ENCODE measurements around the gene GINS3.
"Not testable (repeated sequence)": the region's sequence is repeated elsewhere in the genome, so short reads cannot be mapped to it uniquely, and the experiment has no call there.

Gene GINS3

DNA sequence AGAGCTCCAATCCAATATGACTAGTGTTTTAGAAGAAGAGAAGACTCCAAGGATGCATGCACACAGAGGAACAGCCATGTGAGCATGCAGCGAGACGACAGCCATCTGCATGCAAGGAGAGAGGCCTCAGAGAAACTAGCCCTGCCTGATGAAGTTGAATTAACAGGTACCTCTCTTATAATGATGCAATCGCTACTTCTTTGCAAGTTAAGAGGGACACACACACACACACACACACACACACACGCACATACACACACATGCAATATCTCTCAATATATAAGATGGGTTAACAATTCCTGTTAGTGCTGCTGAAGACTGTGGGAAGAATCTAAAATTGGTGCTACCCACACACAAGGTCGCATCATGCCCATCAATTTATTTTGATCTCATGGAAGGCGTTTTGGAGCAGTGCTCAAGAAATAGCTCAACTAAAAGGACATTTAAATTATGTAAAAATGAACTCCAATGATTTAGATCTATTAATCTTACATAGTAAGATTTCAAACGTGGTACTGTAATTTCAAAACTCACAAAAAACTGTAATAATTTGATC is 7.0 kb upstream of the GINS3 start:
- in situ Hi-C loops (cut with MboI; ENCODE audit: low sequenced_read_pairs) = no loop called here

DNA sequence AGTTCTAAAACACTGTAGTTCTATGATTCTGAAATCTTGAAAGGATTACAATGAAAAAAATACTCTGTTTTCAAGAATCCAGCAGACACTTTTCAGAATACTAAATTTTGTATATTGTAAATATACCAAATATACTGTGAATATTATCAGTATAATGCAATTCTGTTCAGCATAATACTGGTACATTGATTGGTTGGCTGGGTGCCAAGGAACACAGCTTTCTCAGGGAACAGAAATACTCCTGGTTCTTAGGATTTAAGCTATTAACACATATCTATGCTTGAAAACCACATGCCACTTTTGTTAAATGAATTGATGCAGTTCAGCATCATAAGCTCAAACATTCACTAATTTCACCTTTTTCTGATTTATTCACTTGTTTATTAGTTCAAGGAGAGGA is 2.5 kb upstream of the GINS3 start:
- in situ Hi-C loops (cut with MboI; ENCODE audit: low sequenced_read_pairs) = no loop called here

DNA sequence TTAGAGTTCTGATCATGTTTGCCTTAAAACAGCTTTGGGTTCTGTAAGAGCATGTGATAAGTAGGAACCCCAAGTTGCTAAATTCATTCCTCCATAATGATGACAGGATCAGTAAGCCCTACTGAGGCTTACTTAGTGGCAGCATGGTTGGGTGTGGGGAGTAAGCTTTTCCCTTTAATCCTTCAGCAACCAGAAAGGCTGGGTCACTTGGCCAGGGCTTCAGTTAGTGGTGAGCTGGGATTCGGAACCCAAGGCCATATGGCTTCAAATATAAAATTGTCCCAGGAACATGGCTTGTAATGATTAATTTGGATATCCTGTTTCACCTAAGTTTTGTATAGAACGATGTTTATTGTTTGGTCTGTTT is 850 bp downstream of the GINS3 start:
- in situ Hi-C loops (cut with MboI; ENCODE audit: low sequenced_read_pairs) = no loop called here

GRCh38 chr16:58396897-58397296 is 4.6 kb downstream of the GINS3 start:
- in situ Hi-C loops (cut with MboI; ENCODE audit: low sequenced_read_pairs) = not testable (repeated sequence)

DNA sequence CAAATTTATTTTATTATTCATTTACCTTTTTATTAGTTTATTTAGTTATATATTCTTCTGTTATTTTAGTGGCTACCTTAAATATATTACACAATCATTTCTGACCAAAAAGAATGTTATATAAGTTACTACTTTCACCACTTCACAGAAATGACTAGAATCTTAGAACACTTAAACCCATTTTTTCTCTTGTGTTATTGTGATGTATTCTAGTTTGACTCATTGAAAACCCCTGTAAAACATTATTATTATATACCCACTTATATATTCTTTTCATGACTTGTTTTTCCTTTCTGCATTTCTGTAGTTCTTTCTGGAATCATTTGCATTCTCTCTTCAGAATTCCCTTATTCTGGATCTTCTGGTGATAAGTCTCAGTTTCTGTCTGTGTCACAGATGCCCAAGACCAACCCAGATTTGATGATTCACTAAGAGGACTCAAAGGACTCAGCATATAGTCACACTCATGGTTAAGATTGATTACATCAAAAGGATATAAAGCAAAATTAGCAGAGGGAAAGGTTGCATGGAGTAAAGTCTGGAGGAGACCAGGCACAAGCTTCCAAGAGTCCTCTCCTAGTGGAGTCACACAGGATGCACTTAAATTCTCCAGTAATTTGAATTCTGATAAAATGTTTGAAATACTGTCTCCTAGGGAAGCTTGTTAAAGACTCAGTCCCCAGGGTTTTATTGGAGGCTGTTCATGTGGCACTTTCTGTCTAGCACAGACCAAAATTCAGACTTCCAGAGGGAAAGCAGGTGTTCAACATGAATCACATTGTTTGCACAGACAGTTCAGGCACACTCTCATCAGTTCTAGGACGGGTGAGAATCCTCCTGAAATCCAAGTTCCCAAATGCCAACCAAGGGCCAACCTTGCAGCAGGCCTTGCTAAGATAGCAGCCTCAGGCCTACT is 7.7 kb downstream of the GINS3 start:
- in situ Hi-C loops (cut with MboI; ENCODE audit: low sequenced_read_pairs) = no loop called here

DNA sequence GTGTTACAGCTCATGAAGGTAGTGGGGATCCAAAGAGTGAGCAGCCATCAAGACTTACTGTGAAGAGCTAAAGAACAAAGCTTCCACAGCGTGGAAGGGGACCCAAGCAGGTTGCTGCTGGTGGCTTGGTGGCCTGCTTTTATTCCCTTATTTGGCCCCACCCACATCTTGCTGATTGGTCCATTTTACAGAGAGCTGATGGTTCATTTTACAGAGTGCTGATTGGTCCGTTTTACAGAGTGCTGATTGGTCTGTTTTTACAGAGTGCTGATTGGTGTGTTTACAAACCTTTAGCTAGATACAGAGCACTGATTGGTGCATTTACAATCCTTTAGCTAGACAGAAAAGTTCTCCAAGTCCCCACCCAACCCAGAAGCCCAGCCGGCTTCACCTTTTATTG is 9.0 kb downstream of the GINS3 start:
- in situ Hi-C loops (cut with MboI; ENCODE audit: low sequenced_read_pairs) = not testable (repeated sequence)

GRCh38 chr16:58402796-58403195 is 10.5 kb downstream of the GINS3 start:
- in situ Hi-C loops (cut with MboI; ENCODE audit: low sequenced_read_pairs) = no loop called here

DNA sequence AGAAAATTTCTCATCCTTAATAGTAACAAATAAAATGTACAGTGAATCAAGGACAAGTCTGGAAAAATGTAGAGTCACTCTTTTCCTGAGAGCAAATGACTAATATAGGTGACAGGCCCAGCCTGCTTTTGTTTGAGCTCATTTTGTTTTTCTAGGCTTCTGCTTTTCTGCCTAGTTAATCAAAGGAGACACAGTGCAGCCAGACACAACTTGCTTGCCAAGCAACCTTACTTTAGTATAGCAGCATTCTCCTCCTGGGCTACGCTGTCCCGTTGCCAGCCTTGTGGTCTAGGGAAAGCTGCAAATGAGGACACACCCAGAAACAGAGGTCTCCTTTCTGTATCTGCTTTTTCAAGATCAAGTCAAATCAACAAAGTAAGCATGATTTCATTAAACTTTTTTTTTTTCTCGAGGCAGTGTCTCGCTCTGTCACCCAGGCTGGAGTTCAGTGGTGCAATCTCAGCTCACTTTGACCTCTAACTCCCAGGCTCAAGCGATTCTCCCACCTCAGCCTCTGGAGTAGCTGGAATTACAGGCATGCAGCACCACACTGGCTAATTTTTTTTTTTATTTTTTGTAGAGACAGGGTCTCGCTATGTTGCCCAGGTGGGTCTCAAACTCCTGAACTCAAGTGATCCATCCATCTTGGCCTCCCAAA is 17.2 kb downstream of the GINS3 start:
- in situ Hi-C loops (cut with MboI; ENCODE audit: low sequenced_read_pairs) = no loop called here

DNA sequence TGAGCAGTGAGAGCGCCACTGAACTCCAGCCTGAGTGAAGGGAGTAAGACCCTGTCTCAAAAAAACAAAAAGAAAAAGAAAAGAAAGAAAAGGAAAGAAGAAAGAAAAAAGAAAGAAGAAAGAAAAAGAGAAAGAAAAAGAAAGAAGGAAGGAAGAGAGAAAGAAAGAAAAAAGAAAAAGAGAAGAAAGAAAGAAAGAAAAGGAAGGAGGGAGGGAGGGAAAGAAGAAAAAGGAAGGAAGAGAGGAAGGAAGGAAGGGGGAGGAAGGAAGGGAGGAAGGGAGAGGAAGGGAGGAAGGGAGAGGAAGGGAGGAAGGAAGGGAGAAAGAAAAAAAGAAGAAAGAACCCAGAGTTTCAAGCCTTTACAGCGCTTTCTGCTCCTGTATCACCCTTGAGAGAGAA is 19.1 kb downstream of the GINS3 start:
- in situ Hi-C loops (cut with MboI; ENCODE audit: low sequenced_read_pairs) = no loop called here

- in situ Hi-C loops (cut with MboI; ENCODE audit: low sequenced_read_pairs) = no loop called here
Measured at GRCh38 chr16:58411736-58412614, 19.7 kb downstream of the GINS3 start.

- in situ Hi-C loops (cut with MboI; ENCODE audit: low sequenced_read_pairs) = not testable (repeated sequence)
Measured at GRCh38 chr16:58412615-58412970, 20.3 kb downstream of the GINS3 start.

GRCh38 chr16:58413359-58413758 is 21.1 kb downstream of the GINS3 start:
- in situ Hi-C loops (cut with MboI; ENCODE audit: low sequenced_read_pairs) = no loop called here

DNA sequence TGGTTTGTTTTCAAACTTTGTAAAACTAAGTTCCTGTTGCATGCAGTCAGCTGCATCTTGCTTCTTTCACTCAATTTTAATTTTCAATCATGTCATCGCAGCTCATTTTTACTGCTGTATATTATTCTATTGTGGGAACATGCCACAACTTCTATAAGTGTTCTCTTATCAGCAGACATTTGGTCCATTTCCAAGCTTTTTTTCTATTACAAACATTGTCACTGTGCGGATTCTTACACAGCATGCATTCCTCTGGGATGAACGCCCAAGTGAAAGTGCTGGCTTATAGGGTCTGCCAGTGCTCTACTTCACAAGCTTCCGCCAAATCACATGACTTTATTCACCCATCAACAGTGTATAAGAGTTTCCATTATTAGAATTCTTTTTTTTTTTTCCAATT is 22.7 kb downstream of the GINS3 start:
- in situ Hi-C loops (cut with MboI; ENCODE audit: low sequenced_read_pairs) = no loop called here

GRCh38 chr16:58415961-58416360 is 23.7 kb downstream of the GINS3 start:
- in situ Hi-C loops (cut with MboI; ENCODE audit: low sequenced_read_pairs) = not testable (repeated sequence)

DNA sequence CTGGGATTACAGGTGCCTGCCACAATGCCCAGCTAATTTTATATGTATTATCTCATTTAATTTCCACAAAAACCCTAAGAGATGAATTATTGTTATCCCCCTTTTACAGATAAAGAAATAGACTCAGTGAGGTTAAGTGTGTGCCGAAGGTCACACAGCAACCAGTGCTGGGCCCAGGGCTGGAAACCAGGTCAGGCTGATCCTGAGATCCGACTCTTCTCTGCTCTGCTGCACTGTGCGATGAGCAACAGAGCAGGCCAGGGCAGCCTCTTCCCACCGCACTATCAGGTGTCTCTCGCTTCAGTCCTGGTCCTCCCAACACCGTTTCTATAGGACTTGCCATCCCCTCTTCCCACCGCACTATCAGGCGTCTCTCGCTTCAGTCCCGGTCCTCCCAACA is 24.8 kb downstream of the GINS3 start:
- in situ Hi-C loops (cut with MboI; ENCODE audit: low sequenced_read_pairs) = no loop called here

DNA sequence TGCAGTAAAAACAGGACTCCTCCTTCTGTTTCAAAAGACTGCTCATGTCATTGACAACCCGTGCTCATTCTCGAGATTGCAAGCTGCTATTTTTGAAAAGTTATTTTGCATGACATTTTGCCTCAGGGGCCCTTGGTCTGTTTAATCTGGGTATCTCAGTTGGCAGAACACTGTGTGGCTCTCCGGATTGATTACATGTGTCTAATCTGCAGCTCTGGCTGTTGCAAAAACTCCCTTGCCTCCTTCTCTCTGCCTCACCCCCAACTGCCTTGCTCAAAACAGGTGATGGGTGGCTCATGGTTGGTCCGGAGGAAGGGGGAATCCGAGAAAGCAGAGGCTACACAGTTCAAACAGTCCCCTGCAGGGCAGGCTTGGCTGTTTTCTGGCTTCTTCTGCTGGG is 25.3 kb downstream of the GINS3 start:
- in situ Hi-C loops (cut with MboI; ENCODE audit: low sequenced_read_pairs) = no loop called here

DNA sequence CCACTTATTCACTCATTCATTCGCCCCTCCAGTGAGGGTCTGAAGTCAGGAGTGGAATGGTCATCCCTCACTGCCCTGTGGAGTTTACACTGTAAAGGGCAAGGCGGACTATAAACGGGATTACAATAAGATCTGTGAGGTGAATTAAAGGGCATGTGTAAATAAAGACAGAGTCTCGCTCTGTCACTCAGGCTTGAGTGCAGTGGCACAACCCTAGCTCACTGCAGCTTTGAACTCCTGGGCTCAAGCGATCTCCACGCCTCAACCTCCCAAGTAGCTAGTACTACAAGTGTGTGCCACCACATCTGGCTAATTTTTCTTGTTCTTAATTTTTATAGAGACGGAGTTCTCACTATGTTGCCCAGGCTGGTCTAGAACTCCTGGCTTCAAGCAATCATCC is 25.8 kb downstream of the GINS3 start:
- in situ Hi-C loops (cut with MboI; ENCODE audit: low sequenced_read_pairs) = no loop called here

DNA sequence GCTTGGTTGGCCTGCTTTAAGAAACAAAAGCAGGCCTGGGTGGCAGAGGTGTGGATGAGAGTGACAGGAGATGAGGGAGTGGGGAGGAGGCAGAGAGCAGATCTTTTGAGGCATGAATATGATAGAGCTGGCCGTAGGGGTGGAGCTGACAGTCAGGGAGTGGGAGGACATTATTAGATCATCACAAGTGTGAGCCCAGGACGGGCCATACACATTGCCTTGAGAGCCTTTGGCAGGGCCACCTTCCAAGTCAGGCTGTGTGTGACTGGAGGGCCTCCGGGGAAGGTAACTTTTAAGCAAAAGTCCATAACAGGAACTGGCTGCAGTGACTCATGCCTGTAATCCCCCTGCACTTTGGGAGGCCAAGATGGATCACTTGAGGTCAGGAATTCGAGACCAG is 26.3 kb downstream of the GINS3 start:
- in situ Hi-C loops (cut with MboI; ENCODE audit: low sequenced_read_pairs) = no loop called here

GRCh38 chr16:58419241-58419990 is 27.1 kb downstream of the GINS3 start:
- in situ Hi-C loops (cut with MboI; ENCODE audit: low sequenced_read_pairs) = no loop called here

GRCh38 chr16:58421059-58421458 is 28.8 kb downstream of the GINS3 start:
- in situ Hi-C loops (cut with MboI; ENCODE audit: low sequenced_read_pairs) = no loop called here

GRCh38 chr16:58421529-58421928 is 29.3 kb downstream of the GINS3 start:
- in situ Hi-C loops (cut with MboI; ENCODE audit: low sequenced_read_pairs) = no loop called here

Measured in hTERT RPE-1 (cell line).